Urinary bladder (tissue), 4 donors: ENCODE data around the gene ECSIT. TPM values are rescaled to one million over a fixed set of nuclear protein-coding genes. Genes with fewer than 3 reads are reported as not detected.
A peak's percentile ranks its signal among the peaks of the same experiment; 100 is the strongest.

Experiments used
- DNase-seq: peaks from one replicate; pipeline ENCODE4 v3.0.0-alpha.2; 2015; ENCODE audit errors: extremely low spot score
- H3K27ac ChIP-seq: one replicate; pipeline ENCODE4 v1.5.1; 2013; ENCODE audit warnings: low read depth, mild to moderate bottlenecking, moderate library complexity
- H3K36me3 ChIP-seq: one replicate; pipeline ENCODE4 v1.6.1; 2013; ENCODE audit warnings: mild to moderate bottlenecking, moderate library complexity; ENCODE audit not compliant: insufficient read depth
- H3K4me1 ChIP-seq: one replicate; pipeline ENCODE4 v1.6.1; 2013; ENCODE audit warnings: mild to moderate bottlenecking, moderate library complexity; ENCODE audit not compliant: insufficient read depth
- H3K4me3 ChIP-seq: one replicate; pipeline ENCODE4 v1.5.1; 2013; ENCODE audit warnings: low read depth, low read length
- whole genome bisulfite sequencing: extraction: QIAGEN DNeasy Blood & Tissue Kit; methylation state at CpG from one replicate; pipeline ENCODE4 v1.1.7; 2013; 5-methylcytosine and 5-hydroxymethylcytosine counted together
- polyA plus RNA-seq: library from polyadenylated mRNA; stranded (reverse); fragments of 200-250 nt; gene quantifications from one replicate; pipeline ENCODE4 v1.2.3, GENCODE V29; 2013
- total RNA-seq: library from RNA; depleted of rRNA; stranded (reverse); fragments of >200 nt; gene quantifications from one replicate; pipeline ENCODE4 v1.2.3, GENCODE V29; 2014
- donor health status: healthy with polysubstance abuse.
- donor health status: healthy.

Gene ECSIT
- total and polyA plus RNA-seq, 2 donors: 19.0 to 68.7 TPM

DNA sequence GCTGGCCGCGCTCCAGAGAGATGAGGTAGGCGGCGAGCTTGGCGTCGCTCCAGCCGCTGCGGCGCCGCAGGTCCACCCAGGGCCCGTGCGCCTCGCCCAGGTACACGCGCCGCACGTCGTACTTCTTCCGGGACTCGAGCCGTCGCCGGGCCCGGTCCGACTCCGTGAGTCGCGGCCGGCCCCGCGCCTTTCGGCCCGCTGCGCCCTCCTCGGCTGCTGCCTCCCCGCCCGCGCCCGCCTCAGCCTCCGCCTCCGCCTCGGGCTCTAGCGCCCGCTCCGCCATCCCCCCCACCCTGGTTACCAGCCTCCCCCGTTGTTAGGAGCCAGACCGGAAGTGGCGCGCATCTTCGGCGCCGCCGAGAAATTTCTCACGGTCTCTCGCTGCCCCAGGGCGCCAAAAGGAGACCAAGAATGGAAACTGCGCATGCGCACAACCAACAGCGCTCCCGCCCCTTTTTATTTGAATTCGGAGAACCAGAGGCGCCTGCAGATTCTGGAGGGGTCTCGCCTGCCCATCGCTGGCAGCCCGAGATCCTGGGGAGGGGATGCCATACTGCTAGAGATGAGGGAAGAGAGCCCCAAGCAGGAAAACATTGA, 23.3 kb downstream of the ECSIT start, which contains the start of gene ZNF653:
Gene ZNF653 (minus strand): TSS at position 336 of the 597 bp plus-strand sequence. CDS start 53 bp downstream, at position 283.
- Histone ChIP-seq H3K27ac (peak within 1 kb of the TSS; percentile 90), H3K36me3 (no peaks in the 10 kb centered on the region), H3K4me3 (peak within 1 kb of the TSS; percentile 91), H3K4me1 (no peaks in the 10 kb centered on the region)
- DNase-seq: peak; percentile 92
- under 1% methylated on average over 65 of the region's 65 CpGs for WGBS

DNA sequence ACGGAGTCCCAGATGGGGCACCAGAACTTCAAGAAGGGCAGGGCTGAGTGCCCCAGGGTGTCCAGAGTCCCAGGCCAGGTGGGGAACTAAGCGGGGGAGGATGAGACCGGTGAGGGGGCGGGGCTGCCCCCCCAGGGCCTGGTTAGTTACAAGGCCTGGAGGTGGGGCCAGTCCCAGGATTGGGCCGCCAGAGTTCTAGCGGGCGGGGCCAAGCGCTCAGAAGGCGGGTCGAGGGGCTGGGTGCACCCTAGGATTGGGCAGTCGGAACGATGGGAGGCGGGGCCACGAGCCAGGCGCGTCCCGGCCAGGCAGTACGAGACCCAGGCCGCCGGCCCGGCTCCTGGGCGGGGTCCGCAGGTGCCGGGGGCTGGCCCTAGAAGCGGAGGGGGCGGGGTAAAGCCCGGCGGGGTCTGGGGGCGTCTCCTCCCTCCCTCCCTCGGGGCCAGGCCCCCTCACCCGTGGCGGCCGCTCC, 23.9 kb downstream of the ECSIT start:
- H3K36me3 ChIP-seq: no peaks in the 10 kb centered on the region
- H3K4me1 ChIP-seq: no peaks in the 10 kb centered on the region
- WGBS: under 1% methylated on average over 33 of the region's 33 CpGs
- peak overlapping the region; percentile 90 for H3K27ac ChIP-seq
- peak overlapping the region; percentile 91 for H3K4me3 ChIP-seq
- peak; percentile 82 for DNase-seq

DNA sequence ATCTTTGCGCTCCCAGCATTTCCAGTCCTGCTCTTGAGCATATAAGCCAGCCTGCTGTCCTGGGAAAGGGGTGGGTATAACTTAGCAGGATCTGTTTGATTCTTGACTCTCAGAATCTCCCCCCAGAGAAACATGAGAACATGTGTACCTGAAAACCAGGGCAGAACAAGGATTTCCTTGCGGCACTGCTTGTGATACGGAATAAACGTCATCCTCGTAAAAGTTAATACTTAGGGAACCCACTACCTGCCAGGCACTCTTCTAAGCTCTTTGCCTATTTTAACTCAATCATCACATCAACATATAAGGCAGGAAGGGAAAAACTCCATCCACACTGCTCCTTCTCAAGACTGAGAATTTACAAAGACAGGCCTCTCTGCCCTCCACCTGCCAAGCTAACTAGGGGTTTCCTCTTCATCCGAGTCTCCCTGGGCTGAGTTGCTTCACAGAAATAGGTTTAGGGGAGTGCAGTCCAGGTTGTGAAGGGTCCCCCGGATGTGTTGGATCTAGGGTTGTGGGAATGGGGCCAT, 24.4 kb downstream of the ECSIT start:
- WGBS: 31% methylated on average over 7 of the region's 7 CpGs
- peak overlapping the region; percentile 91 for H3K4me3 ChIP-seq
- H3K36me3 ChIP-seq: no peaks in the 10 kb centered on the region
- no peak for DNase-seq
- no peaks in the 10 kb centered on the region for H3K4me1 ChIP-seq
- H3K27ac ChIP-seq: no peak overlapping the region

DNA sequence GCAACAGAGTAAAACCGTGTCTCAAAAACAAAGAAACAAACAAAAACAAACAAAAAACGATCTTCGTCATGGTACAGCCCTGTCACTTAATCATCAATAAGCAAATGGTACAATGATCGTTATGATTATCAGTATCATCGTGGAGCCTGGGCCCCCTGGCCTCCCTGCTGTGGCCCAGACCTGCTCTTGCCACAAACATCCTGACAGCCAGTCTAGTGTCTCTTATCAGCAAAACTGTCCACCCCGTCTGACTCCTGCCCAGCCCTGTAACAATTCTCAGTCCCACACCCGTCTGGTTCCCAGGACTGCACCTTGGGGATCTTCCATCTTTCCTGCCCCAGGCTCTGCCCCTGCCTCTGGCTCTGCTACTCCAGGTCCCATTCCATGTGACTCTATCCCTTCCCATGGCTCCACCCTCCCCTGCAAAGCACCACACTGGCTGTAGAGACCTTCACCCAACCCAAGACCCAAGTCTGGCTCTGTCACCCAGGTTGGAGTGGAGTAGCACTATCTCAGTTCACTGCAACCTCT, 29.0 kb downstream of the ECSIT start:
- Histone ChIP-seq H3K27ac (no peak overlapping the region), H3K36me3 (no peaks in the 10 kb centered on the region), H3K4me3 (no peak overlapping the region), H3K4me1 (no peaks in the 10 kb centered on the region)
- WGBS: 74% methylated on average over 7 of the region's 7 CpGs
- DNase-seq: no peak

DNA sequence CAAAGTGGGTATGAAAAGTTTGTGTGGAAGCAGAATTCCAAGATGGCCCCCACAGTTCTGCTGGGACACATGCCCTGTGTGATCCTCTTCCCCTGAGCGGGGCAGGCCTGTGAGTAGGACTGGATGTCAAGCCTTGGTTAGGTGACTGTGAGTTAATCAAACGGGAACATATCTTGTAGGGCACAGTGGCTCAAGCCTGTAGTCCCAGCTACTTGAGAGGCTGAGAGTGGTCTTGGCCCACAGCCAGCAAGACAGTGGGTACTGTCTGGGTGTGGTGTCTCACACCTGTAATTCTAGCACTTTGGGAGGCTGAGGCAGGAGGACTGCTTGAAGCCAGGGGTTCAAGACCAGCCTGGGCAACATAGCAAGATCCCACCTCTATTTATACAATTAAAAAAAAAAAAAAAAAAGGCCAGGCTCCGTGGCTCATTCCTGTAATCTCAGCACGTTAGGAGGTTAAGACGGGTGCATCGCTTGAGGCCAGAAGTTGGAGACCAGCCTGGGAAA, 29.7 kb downstream of the ECSIT start:
- H3K4me3 ChIP-seq: no peak overlapping the region
- 83% methylated on average over 6 of the region's 6 CpGs for WGBS
- H3K27ac ChIP-seq: no peak overlapping the region
- no peaks in the 10 kb centered on the region for H3K4me1 ChIP-seq
- peaks cover 3% of the 10 kb centered on the region for H3K36me3 ChIP-seq
- no peak for DNase-seq

DNA sequence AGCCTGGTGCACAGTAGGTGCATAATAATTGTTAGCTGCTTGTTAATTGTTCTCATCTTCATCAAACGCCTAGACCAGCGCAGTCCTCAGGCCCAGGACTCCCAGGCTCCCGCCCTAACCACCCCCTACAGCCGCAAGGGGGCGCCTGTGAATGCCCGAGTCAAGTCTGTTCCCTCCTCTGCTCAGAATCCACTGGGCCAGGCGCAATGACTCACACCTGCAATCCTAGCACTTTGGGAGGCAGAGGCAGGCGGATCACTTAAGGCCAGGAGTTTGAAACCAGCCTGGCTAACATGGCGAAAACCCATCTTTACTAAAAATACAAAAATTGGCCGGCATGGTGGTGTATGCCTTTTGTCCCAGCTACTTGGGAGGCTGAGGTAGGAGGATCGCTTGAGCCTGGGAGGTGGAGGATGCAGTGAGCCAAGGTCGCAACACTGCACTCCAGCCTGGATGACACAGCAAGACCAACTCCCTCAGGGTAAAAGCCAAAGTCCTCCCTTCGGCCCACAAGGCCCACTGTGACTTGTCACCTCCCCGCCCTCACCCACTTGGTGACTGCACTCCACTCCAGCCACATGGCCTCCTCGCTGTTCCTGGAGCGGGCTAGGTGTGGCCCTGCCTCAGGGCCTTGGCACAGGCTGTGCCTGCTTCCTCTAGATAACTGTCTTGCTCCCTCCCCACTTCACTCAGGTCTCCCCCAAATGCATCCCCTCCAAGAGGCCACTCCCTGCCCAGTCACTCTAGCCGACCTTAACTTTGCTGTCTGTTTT, 32.4 kb downstream of the ECSIT start:
- H3K27ac ChIP-seq: no peak overlapping the region
- H3K4me1 ChIP-seq: no peaks in the 10 kb centered on the region
- H3K4me3 ChIP-seq: no peak overlapping the region
- DNase-seq: no peak
- H3K36me3 ChIP-seq: peaks cover 3% of the 10 kb centered on the region
- WGBS: 68% methylated on average over 17 of the region's 17 CpGs

DNA sequence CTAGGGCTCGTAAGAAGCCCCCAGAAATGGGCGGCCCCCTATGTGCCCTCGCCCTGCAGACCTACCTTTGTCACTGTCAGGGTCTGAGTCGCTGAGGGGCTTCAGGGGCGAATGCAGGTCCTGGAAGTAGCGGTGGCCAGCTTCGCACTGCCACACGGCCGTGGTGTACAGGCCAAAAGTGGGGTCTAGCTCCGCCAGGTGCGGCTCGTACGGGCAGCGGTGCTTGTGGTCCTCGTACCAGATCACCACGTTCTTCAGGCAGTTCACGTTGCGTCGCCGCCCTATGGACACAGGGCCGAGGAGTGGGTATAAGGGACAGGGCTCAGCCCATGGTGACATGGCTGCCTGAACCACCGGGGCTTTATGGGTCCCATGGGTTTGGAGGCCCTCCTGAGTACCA, 33.0 kb downstream of the ECSIT start:
- WGBS: 95% methylated on average over 22 of the region's 22 CpGs
- peaks cover 3% of the 10 kb centered on the region for H3K36me3 ChIP-seq
- H3K4me1 ChIP-seq: no peaks in the 10 kb centered on the region
- H3K4me3 ChIP-seq: no peak overlapping the region
- no peak overlapping the region for H3K27ac ChIP-seq
- DNase-seq: no peak

DNA sequence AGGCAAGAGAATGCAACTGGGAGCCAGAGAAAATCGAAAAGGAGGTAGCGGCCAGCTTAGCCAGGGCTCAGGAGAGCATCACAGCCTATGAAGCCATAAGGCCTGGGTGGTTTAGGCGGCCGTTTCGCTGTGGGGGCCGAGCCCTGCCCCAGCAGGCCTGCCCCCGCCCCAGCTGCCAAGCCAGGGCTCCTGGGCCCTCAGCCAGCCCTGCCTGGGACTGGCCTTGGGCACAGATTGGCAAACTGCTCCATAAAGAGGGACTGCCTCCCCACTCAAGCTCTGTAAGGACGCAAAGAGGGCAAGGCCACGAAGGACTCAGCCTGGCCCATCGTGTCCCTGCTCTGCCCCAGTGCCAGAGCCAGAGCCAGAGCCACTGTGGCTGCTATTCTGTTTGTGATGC, 33.5 kb downstream of the ECSIT start:
- H3K27ac ChIP-seq: no peak overlapping the region
- no peak for DNase-seq
- 93% methylated on average over 10 of the region's 10 CpGs for WGBS
- H3K4me3 ChIP-seq: no peak overlapping the region
- H3K4me1 ChIP-seq: no peaks in the 10 kb centered on the region
- H3K36me3 ChIP-seq: peaks cover 3% of the 10 kb centered on the region

DNA sequence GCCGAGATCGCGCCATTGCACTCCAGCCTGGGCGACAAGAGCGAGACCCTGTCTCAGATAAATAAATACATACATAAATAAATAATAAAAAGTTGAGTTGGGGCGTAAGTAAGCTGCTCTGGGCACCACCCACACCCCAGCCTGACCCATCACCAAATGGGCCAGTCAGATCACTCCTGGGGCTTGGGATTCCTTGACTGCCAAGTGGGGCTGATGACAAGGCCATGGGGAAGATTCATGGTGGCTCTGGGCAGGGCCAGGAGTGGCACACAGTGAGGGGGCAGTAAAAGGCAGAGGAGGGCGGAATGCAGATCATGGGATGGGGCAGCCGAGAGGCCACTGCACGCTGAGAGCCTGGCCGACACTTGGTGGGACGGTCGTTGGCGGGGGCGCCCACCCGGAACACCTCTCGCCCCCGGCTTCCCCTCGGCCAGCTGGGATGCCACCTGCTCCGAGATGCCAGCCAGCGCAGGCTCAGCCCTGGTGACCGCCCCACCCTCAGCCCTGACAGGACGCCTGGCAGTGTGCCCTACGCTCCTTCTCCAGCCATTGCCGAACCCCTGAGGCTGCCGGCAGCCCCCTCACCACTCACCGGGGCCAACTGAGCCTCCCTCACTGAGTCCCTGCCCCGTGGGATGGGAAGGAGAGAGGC, 34.2 kb downstream of the ECSIT start:
- Histone ChIP-seq H3K4me3 (no peak overlapping the region), H3K27ac (no peak overlapping the region), H3K4me1 (no peaks in the 10 kb centered on the region), H3K36me3 (peaks cover 3% of the 10 kb centered on the region)
- 95% methylated on average over 27 of the region's 27 CpGs for WGBS
- no peak for DNase-seq

DNA sequence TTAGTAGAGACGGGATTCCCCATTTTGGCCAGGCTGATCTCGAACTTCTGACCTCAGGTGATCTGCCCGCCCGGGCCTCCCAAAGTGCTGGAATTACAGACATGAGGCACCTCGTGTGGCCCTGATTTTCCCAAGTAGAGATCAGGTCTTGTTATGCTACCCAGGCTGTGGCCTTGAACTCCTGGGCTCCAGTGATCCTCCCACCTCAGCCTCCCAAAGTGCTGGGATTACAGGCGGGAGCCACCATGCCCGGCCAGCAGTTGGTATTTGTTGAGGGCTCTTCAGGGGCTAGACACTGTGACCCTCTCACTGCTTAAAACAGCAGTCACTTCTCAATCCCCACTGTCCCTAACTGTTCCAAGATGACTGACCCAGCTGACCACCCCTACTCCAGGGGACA, 39.6 kb downstream of the ECSIT start:
- no peak overlapping the region for H3K27ac ChIP-seq
- H3K4me1 ChIP-seq: no peaks in the 10 kb centered on the region
- H3K36me3 ChIP-seq: no peaks in the 10 kb centered on the region
- H3K4me3 ChIP-seq: no peak overlapping the region
- DNase-seq: no peak
- WGBS: 96% methylated on average over 7 of the region's 7 CpGs

DNA sequence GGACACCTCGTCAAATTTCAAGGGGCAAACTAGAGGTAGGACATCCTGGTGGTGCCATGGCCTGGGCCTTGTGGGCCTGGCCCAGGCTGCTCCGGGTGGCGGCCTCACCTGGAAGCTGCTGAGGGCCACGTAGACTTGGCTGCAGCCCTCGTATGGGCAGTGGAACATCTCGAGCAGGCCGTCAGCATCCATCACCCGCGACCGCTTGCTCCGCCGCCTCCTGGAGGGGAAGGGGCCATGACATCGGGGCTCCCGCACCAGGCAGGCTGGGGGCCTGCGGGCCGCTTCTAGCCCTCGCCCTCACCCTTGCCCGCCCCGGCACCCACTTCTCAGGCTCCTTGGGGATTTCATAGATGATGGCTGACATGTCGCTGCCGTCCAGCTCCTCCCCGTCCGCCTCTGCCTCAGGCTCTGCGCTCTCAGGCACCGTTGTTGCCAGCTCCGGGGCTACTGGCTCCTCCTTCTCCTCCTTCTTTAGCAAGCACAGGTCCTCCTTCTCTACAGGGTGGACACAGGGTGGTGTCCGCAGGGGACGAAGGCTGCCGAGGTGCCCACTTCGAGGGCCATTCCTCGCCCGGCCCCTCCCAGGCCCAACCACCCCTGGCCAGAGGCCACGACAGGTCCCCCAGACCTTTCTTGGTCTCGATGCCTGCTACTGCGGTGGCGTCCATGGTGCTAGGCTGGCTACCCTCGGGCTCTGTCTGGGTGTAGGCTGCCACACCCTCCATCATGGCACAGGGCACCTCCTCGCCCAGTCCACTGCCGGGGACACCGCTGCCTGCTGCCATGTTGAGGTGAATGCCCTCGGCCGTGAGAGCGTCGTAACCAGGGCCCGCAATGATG, 42.1 kb downstream of the ECSIT start:
- Histone ChIP-seq H3K36me3 (no peaks in the 10 kb centered on the region), H3K27ac (no peak overlapping the region), H3K4me1 (no peaks in the 10 kb centered on the region), H3K4me3 (no peak overlapping the region)
- no peak for DNase-seq
- 92% methylated on average over 45 of the region's 45 CpGs for WGBS

DNA sequence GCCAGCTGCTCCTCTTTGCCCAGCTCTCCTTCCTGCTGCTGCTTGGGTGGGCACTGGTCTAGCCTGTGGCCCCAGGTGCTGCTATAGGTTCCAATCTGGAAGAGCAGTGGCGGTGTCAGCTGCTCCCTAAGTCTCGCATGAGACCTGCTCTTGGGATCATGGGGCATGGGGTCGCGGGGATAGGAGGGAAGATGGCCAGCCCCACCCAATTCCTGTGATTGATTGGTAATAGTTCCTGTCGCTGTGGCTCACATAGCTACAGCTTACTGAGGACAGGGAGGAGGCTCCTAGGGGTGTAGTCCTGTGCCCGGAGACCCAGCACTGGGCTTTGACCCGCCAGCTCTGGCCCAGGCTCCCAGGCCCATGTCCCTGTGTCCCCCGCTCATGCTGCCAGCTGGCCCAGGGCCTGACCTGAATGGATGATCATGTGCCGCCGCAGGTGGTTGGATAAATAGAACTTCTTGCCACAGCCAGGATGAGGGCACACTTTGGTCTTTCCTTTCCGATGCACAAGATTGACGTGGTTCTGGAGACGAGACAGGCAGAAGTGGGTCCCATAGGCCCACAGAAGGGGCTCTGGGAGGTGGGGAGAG, 43.6 kb downstream of the ECSIT start:
- Histone ChIP-seq H3K4me3 (no peak overlapping the region), H3K4me1 (no peaks in the 10 kb centered on the region), H3K27ac (no peak overlapping the region), H3K36me3 (no peaks in the 10 kb centered on the region)
- WGBS: 93% methylated on average over 13 of the region's 13 CpGs
- DNase-seq: no peak
